Measurements from ENCODE around the gene FYN. TPM values are rescaled to one million over a fixed set of nuclear protein-coding genes. Genes with fewer than 3 reads are reported as not detected.

Gene FYN
- polyA plus RNA-seq, 3 donors: 88.4 to 149 (median 114) TPM

DNA sequence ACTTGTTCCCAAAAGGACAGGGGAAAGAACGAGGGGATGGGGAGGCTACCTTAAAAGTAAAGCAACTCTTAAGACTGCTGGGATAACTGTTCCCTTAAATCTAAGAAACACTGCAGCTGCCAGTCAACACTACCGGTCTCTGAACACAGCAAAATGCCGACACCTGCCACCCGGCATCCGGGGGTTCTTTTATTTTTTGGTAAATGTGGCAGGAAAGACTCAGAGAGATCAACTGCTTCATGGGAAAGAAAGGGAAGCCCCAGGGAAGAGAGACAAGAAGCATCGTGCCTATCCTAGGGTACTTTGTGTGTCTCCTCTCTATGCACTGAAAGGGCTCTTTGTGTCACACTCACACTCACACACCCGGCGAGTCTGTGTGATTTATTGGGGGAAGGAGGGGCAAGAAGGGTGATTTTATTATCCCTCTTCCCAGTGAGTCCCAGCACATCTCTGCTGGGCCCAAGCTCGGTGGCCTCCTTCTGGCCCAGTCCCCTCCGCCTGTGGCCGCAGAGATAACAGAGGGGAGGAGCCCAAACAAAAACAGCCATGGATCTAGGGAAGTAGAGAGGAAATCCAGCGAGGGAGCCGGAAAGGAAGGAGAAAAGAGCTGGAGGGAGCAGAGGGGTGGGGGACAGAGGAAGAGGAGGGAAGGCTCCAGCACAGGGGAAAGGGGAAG is 1.4 kb downstream of the FYN start:
- Mint-ChIP-seq H3K9me3 (no peaks in the 10 kb centered on the region), H3K4me3 (peak overlapping the region; percentile 89 to 95), H3K27me3 (ENCODE audit: low read depth in 3 of 3) (peaks cover 0 to 2% (median 2%) of the 10 kb centered on the region in 3 donors), H3K4me1 (peaks cover 61% of the 10 kb centered on the region), H3K36me3 (peaks cover 14 to 20% of the 10 kb centered on the region in 2 donors), H3K27ac (peak overlapping the region; percentile 84 to 95 (median 92))
- WGBS (ENCODE audit: insufficient coverage): 0% methylated on average over 4 of the region's 13 CpGs
- Histone ChIP-seq H2AFZ (ENCODE audit: insufficient read depth, low read depth, low read length, poor library complexity, severe bottlenecking) (peak overlapping the region; percentile 57), H3K79me2 (ENCODE audit: insufficient read depth, low read length) (peaks cover 59% of the 10 kb centered on the region), H3K9ac (ENCODE audit: insufficient read depth, low read length, poor library complexity, severe bottlenecking) (peak overlapping the region; percentile 83), H3K4me2 (replicated peaks; ENCODE audit: extremely low read depth, low read length, poor library complexity, severe bottlenecking) (peak overlapping the region; percentile 69), H3K27me3 (ENCODE audit: control insufficient read depth in 2 of 2, insufficient read depth in 2 of 2, low read length in 2 of 2) (no peaks in the 10 kb centered on the region), H3K4me1 (ENCODE audit: control insufficient read depth in 1 of 2, insufficient read depth in 2 of 2, low read length in 2 of 2) (peaks cover 32 to 48% of the 10 kb centered on the region in 2 donors), H4K20me1 (ENCODE audit: insufficient read depth, low read length) (peaks cover 53% of the 10 kb centered on the region), H3K4me3 (replicated peaks in 1 of 3; ENCODE audit: low read depth in 2 of 3, low read length in 3 of 3) (peak overlapping the region; percentile 65 to 95 (median 89)), H3K27ac (ENCODE audit: low read depth in 1 of 2, low read length in 2 of 2) (peak overlapping the region; percentile 71 to 85), H3K9me3 (replicated peaks in 1 of 2; ENCODE audit: control insufficient read depth in 1 of 2, insufficient read depth in 1 of 2, low read length in 2 of 2) (no peaks in the 10 kb centered on the region), H3K36me3 (replicated peaks in 1 of 2; ENCODE audit: control insufficient read depth in 1 of 2, insufficient read depth in 2 of 2, low read length in 2 of 2) (peaks cover 0 to 8% of the 10 kb centered on the region in 2 donors)
- no peak for TF ChIP-seq CTCF (IDR thresholded peaks at IDR 0.05)
- peak in 1 of 3 donors; percentile 23 for DNase-seq
- intact Hi-C loops (cut with micrococcal nuclease): loop anchor here (5.0 to 10.0 kb wide), 4 partner anchors 67 to 125 kb away; no protein-coding TSS in a partner anchor

DNA sequence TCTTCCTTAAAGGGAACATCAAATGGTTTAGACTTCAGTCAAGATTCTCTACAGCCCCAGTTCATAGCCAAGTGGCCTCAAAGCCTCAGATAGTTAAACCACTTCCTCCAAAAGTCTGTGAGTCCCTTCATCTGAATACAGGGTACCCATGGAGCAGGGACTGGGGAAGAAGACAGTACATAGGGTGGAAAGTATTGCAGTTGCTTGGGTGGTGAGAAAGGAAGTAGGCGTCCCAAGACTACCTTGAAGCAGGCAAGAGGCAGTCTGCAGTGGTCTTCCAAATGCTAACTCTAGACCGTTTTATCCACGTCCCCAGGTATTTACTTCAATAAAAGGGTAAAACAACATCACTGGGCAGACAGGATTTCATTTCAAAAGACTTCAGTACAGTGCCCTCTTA is 2.0 kb downstream of the FYN start:
- DNase-seq: peak; percentile 38 to 65 (median 57)
- peak overlapping the region; percentile 89 to 95 for H3K4me3 Mint-ChIP-seq
- H3K9ac ChIP-seq (ENCODE audit: insufficient read depth, low read length, poor library complexity, severe bottlenecking): peak overlapping the region; percentile 83
- H3K36me3 ChIP-seq (replicated peaks in 1 of 2; ENCODE audit: control insufficient read depth in 1 of 2, insufficient read depth in 2 of 2, low read length in 2 of 2): peaks cover 0 to 8% of the 10 kb centered on the region in 2 donors
- H4K20me1 ChIP-seq (ENCODE audit: insufficient read depth, low read length): peaks cover 60% of the 10 kb centered on the region
- peaks cover 65% of the 10 kb centered on the region for H3K79me2 ChIP-seq (ENCODE audit: insufficient read depth, low read length)
- H3K4me2 ChIP-seq (replicated peaks; ENCODE audit: extremely low read depth, low read length, poor library complexity, severe bottlenecking): peak overlapping the region; percentile 69
- WGBS (ENCODE audit: insufficient coverage): no CpG with 5 or more reads among the region's 3 CpGs
- peak overlapping the region in 1 of 2 donors; percentile 85 for H3K27ac ChIP-seq (ENCODE audit: low read depth in 1 of 2, low read length in 2 of 2)
- H3K27ac Mint-ChIP-seq: peak overlapping the region; percentile 84 to 95 (median 92)
- peaks cover 16 to 22% of the 10 kb centered on the region in 2 donors for H3K36me3 Mint-ChIP-seq
- TF ChIP-seq CTCF (IDR thresholded peaks at IDR 0.05): no peak
- intact Hi-C loops (cut with micrococcal nuclease): loop anchor here (5.0 to 10.0 kb wide), 4 partner anchors 66 to 126 kb away; no protein-coding TSS in a partner anchor
- no peaks in the 10 kb centered on the region for H3K9me3 ChIP-seq (replicated peaks in 1 of 2; ENCODE audit: control insufficient read depth in 1 of 2, insufficient read depth in 1 of 2, low read length in 2 of 2)
- peak overlapping the region; percentile 65 to 95 (median 89) for H3K4me3 ChIP-seq (replicated peaks in 1 of 3; ENCODE audit: low read depth in 2 of 3, low read length in 3 of 3)
- no peaks in the 10 kb centered on the region for H3K9me3 Mint-ChIP-seq
- H3K4me1 ChIP-seq (ENCODE audit: control insufficient read depth in 1 of 2, insufficient read depth in 2 of 2, low read length in 2 of 2): peaks cover 32 to 48% of the 10 kb centered on the region in 2 donors
- H3K27me3 ChIP-seq (ENCODE audit: control insufficient read depth in 2 of 2, insufficient read depth in 2 of 2, low read length in 2 of 2): no peaks in the 10 kb centered on the region
- H3K4me1 Mint-ChIP-seq: peaks cover 63% of the 10 kb centered on the region
- H2AFZ ChIP-seq (ENCODE audit: insufficient read depth, low read depth, low read length, poor library complexity, severe bottlenecking): no peak overlapping the region
- H3K27me3 Mint-ChIP-seq (ENCODE audit: low read depth in 3 of 3): peaks cover 0 to 2% (median 2%) of the 10 kb centered on the region in 3 donors

All from CD14-positive monocyte (primary cell).